Measurements from ENCODE around the gene MCF2L.
"Not testable (repeated sequence)": the region's sequence is repeated elsewhere in the genome, so short reads cannot be mapped to it uniquely, and the experiment has no call there.

Gene MCF2L

DNA sequence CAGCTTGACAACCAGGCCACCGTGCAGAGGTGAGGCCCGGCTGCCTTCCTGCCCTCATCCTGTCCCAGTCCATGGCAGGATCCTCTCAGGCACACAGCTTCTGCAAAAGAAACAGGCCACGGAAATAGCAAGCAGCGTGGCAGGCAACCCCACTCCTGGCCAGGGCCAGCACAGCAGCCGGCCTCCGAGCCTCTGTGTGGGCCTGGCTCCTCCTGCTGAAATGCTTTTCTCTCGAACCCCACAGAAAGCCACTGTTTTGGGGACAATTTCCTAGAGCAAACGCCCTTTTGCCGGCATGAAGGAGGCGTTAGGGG, 97.1 kb downstream of the MCF2L start:
- DNase-seq (ENCODE audit: low spot score): no peak

DNA sequence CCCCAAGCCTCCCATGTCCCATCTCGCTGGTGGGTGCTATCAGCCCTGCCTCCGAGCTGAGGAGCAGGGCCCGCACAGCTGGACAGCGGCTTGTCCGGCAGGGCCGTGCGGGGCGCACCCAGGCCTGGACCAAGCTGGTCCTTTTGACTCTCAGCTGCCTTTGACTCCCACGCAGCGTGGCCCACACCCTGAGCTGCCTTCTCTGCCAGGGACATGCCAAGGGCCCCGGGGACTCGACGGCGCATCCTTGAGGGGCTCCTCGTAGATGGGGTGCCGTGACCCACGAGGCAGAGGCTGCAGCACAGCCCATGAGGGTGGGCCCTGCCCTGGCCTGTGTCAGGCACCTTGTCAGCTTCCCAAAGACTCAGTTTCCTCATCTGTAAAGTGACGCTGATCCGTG, 97.7 kb downstream of the MCF2L start:
- DNase-seq (ENCODE audit: low spot score): no peak

DNA sequence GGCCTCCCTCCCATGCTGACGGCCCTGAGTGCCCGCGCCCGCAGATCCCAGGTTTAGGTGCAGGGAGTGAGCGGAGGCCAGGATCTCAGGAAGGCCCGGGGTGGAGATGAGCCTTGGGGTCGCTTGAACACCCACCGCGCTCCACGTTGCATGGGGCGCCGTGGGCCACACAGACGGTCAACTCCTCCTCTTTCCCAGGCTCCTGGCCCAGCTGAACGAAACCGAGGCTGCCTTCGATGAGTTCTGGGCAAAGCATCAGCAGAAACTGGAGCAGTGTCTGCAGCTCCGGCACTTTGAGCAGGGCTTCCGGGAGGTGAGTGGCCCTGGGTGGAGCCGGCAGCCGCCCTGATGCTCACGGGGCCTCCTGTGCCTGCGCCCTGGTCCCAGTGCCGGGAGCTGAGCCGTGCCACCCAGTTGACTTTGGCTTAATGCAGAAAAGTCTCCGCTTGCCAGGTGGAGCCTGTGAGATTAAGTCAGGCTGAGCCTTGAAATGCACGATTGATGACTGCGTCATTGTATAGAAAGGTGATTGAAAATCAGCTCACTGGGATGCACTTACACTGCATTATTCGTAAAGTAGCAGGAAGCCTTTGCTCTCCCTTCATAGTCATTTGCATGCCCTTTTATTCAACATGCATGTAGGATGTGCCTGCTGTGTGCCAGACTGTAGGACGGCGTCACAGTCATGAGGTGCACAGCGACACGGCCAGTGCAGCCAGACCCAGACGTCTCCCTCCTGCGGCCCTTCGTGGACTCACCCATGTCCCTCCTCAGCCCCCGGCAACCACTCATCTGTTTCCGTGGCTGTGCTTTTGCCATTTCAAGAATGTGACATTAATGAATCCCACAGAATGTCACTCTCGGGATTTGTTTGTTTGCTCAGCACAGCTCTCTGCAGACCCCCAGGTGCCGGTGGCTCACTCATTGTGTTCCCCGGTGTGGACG, 101.1 kb downstream of the MCF2L start:
- DNase-seq (ENCODE audit: low spot score): no peak

DNA sequence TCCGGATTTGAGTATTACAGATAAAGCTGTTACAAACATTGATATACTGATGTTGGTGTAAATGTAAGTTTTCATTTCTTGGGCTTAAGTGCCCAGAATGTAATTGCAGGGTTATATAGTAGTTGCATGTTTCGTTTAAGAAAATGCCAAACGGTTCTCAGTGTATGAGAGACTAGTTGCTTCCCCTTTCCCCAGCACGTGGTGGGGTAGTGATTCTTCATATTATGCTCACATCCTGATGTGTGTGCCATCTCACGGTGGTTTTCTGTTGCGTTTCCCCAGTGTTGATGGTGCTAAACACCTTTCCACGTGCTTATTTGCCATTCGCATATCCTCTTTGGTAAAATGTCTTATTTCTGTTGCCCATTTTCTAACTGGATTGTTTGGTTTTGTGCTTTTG, 101.8 kb downstream of the MCF2L start:
- DNase-seq (ENCODE audit: low spot score): no peak

DNA sequence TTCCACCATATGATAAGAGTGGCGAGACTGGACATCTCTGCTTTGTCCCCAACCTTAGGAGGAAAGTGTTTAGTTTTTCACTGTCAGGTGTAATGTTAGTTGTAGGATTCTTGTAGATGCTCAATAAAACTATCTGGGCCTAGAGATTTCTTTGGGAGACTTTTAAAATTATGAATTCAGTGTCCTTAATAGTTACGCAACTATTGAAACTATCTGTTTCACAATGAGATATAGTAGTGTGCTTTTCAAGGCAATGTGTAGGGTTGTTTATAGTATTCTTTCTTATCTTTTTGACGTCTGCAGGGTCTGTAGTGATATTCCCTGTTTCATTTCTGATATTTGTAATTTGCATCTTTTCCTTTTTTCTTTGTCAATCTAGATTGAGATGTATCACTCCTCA, 103.4 kb downstream of the MCF2L start:
- no peak for DNase-seq (ENCODE audit: low spot score)

- DNase-seq (ENCODE audit: low spot score): no peak
Measured at GRCh38 chr13:113073942-113074341, 104.9 kb downstream of the MCF2L start.

DNA sequence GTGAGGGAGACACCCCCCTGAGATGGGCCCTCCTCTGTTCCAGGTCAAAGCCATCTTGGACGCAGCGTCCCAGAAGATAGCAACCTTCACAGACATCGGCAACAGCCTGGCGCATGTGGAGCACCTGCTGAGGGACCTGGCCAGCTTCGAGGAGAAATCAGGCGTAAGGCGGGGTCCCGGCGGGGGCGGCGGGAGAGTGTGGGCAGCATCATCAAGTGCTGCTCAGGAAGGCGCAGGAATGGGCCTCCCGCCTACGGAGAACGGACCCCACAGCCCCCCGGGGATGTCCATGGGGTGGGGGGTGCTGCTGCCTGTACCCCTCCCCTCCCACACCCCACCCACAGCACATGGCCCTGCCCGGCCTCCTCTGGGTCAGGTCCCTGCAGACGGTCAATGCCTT, 105.4 kb downstream of the MCF2L start:
- DNase-seq (ENCODE audit: low spot score): no peak

DNA sequence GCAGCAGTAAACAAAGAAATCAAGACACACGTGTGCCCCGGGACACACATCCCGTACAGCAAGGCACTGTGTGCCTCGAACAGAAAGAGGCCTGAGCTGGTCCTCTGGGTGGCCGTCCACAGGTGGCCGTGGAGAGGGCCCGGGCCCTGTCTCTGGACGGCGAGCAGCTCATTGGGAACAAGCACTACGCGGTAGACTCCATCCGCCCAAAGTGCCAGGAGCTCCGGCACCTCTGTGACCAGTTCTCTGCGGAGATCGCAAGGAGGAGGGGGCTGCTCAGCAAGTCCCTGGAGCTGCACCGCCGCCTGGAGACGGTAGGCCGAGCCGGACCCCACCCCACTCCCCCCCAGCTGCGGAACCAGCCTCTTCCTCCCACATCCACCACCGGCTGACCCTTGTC, 105.9 kb downstream of the MCF2L start:
- no peak for DNase-seq (ENCODE audit: low spot score)

DNA sequence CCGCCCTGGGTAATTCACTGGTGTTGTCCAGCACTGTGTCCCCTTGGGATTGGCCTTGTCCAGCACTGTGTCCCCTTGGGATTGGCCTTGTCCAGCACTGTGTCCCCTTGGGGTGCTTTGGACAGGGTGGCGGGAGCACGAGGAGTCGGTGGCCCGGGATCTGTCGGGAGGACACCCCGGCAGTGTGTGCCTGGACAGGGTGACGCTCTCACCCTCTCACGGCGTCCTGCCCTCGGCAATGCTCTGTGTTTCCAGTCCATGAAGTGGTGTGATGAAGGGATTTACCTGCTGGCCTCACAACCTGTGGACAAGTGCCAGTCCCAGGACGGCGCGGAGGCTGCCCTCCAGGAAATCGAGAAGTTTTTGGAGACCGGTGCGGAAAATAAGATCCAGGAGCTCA, 106.7 kb downstream of the MCF2L start:
- no peak for DNase-seq (ENCODE audit: low spot score)

DNA sequence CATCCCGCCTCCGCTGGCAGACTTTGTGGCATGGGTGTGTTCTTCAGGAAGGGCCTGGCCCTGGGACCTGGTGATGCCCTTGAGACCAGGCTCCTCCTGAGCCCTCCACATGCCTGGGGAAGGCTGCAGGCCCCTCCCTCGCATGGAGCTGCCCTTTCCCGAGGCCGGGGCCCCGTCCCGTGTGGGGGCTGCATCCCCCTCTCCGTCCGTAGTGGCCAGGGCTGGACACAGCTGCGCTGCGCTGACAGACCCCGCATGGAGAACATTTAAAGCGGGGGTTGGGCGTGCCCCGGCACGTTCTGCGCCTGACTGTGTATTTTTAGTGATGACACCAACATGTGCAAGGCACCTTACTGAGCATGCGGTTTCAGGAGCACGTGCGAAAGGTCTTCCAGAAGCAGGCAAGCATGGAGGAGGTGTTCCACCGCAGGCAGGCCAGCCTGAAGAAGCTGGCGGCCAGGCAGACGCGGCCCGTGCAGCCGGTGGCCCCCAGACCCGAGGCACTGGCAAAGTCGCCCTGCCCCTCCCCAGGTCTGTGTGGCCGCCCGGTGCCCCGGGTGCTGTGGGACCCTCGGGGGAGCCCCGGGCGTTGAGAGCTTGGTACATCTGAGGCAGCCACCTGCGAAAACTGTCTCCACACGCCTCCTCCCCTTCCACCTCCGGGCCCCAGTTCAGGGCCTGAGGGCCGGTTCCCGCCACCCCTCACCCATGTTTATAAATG, 107.8 kb downstream of the MCF2L start:
- DNase-seq (ENCODE audit: low spot score): no peak

DNA sequence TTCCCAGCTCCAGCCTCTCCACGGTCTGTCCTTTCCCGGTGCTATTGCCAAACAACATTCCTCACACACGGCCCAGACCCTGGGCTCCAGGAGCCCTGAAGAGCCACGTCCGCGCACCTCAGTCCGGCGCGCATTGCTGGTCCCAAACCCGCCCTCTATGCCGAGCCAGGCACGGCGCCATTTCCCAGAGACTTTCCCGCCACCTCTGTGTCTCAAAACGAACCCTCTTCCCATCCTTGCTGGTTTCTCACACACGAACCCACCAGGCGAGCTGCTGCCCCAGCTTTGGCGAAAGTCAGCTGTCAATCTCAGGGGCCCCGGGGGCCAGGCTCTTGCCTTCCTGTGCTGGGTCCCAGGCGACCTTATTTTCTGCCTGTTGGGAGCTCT, 108.5 kb downstream of the MCF2L start:
- no peak for DNase-seq (ENCODE audit: low spot score)

DNA sequence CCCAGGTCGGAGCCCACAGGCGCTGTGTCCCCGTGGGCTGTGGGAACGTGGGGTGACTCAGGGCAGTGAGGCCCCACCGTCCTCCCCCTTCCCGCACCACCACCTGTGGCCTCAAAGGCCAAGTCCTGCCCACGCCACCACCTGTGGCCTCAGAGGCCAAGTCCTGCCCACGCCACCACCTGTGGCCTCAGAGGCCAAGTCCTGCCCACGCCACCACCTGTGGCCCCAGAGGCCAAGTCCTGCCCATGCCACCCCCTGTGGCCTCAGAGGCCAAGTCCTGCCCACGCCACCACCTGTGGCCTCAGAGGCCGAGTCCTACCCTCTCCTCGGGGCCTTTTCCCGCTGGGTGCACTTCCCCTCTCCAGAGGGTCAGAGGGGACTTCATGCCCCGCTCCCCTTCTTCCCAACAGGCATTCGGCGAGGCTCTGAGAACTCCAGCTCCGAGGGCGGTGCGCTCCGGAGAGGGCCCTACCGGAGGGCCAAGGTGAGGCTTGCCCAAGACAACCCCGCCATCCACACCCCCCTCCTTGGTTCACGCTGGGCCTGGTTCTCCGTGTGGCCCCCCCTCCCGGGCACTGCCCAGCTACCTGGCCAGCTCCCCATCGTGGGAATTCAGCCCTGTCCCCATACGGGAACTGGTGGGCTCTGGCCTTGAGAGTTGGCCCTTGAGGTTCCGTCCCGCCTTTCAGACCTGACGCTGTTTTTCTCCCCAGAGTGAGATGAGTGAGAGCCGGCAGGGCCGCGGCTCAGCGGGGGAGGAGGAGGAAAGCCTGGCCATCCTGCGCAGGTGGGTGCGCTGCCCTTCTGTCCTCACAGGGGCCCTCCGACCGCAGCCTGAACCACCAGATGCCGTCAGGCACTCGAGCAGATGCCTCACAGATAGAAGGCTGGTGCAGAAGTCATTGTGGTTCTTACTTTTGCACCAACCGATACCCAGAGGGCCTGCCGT, 109.2 kb downstream of the MCF2L start:
- no peak for DNase-seq (ENCODE audit: low spot score)

DNA sequence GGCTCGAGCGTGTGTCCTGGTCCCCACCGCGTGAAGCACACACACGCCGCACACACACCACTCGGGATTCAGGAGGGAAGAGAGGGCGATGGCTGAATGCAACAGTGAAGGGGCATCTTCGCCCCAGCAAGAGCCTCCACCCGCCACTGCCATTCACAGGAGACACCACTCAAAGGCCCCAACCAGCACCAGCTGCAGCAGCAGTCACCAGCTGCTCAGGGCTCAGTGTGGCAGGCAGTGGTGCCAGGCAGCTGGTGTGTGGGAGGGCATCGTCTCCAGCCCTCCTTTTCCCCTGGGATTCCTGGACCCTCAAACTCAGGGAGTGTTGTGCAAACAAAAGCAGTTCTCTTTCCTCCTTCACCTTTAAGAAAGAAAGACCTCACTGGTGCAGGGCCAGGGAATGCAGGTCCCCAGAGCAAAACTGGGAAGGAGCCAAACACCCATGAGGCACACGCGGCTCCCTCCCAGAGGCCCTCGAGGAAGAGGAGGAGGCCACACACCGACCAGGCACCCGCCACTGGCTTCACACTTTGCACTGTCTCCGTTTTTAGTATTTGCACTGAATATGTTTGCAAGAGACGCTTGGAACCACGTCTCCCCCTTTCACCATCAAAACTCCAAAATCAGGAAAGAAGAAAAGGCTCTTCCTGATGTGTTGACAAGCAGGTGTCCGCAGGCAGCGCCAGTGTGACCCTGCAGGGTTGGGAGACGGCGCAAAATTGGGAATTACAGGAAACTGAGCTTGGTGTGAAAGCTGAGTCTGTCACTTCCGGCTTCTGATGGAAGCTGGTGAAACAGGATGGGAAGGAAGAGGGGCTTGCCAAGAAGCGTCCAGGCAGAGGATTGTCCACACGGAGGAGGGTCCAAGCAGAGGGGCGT, 110.1 kb downstream of the MCF2L start:
- DNase-seq (ENCODE audit: low spot score): no peak

DNA sequence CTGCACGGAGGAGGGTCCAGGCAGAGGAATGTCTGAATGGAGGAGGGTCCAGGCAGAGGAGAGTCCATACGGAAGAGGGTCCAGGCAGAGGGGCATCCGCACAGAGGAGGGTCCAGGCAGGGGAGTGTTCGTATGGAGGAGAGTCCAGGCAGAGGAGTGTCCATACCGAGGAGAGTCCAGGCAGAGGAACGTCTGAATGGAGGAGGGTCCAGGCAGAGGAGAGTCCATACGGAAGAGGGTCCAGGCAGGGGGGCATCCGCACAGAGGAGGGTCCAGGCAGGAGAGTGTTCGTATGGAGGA, 110.7 kb downstream of the MCF2L start:
- DNase-seq (ENCODE audit: low spot score): not testable (repeated sequence)

- no peak for DNase-seq (ENCODE audit: low spot score)
Measured at GRCh38 chr13:113080361-113080831, 111.4 kb downstream of the MCF2L start.

DNA sequence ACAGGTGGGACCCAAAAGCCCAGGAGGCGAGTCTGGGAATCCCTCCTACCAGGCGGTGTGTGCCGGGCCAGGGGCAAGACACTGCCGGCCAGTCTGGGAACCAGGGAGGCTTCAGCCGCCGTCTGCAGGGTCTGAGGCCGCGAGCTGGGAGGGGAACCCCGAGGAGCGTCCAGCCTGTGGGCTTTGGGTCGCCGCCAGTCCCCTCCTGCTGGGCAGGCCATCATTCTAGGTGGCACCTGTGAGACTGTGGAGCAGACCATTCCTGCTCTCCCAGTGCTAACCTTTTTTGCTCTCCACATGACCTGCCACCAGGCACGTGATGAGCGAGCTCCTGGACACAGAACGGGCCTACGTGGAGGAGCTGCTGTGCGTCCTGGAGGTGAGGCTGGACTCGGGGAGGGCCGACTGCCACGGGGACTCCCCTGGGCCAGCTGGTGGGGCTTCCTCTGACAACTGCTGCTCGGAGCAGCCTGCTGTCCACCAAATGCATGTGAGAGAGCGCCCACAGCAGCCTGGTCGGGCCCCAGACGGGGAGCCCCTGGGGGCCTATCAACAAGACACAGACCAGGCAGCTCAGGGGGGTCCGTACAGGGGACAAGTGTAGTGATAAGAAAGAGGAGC, 112.0 kb downstream of the MCF2L start:
- DNase-seq (ENCODE audit: low spot score): no peak

GRCh38 chr13:113082198-113083021, 113.4 kb downstream of the MCF2L start:
- DNase-seq (ENCODE audit: low spot score): no peak

DNA sequence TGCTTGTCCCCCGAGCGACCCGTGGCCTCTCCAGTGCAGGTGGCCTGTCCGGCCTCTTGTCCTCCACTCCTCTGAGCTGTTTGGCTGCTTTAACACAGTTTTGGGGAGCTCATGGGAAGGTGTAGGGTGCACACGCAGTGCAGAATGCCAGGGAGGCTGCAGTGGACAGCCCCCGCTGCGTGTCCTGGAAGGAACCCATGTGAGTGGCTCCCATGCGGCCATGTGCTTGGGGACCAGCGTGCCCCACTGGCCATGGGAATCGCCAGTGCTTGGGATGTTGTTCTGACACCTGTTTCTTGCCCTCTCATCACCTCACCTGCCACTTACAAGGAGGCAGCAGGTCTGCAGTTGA, 114.0 kb downstream of the MCF2L start:
- no peak for DNase-seq (ENCODE audit: low spot score)

DNA sequence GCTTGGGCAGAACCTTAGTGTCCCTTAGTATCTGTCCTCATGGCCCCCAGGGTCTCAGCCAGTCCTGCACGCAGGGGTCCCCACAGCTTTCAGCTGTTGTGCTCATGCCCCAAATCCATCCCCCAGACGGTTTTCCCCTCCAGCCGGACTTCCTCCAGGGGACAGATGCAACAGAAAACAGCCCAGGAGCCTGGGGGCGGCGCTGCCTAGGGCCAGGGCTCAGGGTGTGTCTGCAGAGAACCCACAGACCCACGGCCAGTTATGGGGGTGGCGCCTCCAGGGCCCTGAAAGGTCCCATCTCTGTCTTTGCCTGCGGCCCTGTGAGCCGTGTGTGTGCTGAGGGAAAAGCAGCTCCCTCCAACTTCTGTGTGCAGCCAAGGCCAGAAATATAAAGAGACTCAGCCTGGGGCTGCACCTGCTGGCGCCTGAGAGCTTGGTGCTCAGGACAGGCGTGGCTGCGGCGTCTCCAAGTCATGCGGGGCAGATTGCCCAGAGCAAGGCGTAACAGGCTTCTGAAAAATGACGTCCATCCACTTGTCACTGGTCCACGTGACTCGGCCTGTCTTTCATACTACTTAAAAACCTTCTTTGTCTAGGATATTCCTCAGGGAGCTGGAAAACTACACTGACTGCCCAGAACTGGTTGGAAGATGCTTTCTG, 114.5 kb downstream of the MCF2L start:
- no peak for DNase-seq (ENCODE audit: low spot score)

Data from hematopoietic multipotent progenitor cell treated with erythropoietin and hydrocortisone succinate and interleukin-3 and kit ligand, for 15 days (in vitro differentiated cells).